SJSA1 (cell line): ENCODE data around the gene IL31RA. TPM values are rescaled to one million over a fixed set of nuclear protein-coding genes. Genes with fewer than 3 reads are reported as not detected.
A peak's percentile ranks its signal among the peaks of the same experiment; 100 is the strongest.

Experiments used
- DNase-seq, 2 experiments: peaks; one replicate each; pipeline ENCODE4 v3.0.0-alpha.2; 2015 to 2020; ENCODE audit warnings: low spot score in 2 of 2, low read depth in 1 of 2
- H3K27ac ChIP-seq: fragments of 250-450 bp; sonication (Bioruptor Pico); 2 replicates; pipeline ENCODE4 v1.5.1; 2020; ENCODE audit warnings: mild to moderate bottlenecking, moderate library complexity
- H3K27me3 ChIP-seq: fragments of 250-450 bp; sonication (Bioruptor Pico); replicated peaks from 2 replicates; pipeline ENCODE4 v1.5.1; 2020; ENCODE audit warnings: mild to moderate bottlenecking, moderate library complexity
- H3K36me3 ChIP-seq: fragments of 250-450 bp; sonication (Bioruptor Pico); 2 replicates; pipeline ENCODE4 v1.5.1; 2020; ENCODE audit warnings: mild to moderate bottlenecking
- H3K4me1 ChIP-seq: fragments of 250-450 bp; sonication (Bioruptor Pico); replicated peaks from 2 replicates; pipeline ENCODE4 v1.6.1; 2021; ENCODE audit warnings: mild to moderate bottlenecking
- H3K4me3 ChIP-seq: fragments of 250-450 bp; sonication (Bioruptor Pico); 2 replicates; pipeline ENCODE4 v1.5.1; 2020; ENCODE audit warnings: mild to moderate bottlenecking
- H3K9me3 ChIP-seq: fragments of 250-450 bp; sonication (Bioruptor Pico); replicated peaks from 2 replicates; pipeline ENCODE4 v1.5.1; 2020; ENCODE audit warnings: mild to moderate bottlenecking
- total RNA-seq: library from RNA; depleted of rRNA; stranded (reverse); fragments of >200 nt; shearing (Covaris generic); gene quantifications from 2 replicates; pipeline ENCODE4 v1.2.3, GENCODE V29; 2014

IL31RA gene
- total RNA-seq, 1 experiment from 2014 or later = 8.9 TPM

GRCh38 chr5:55899344-55899743 is 48.2 kb downstream of the IL31RA start:
- no peaks in the 10 kb centered on the region for H3K9me3 ChIP-seq
- H3K4me3 ChIP-seq = no peak overlapping the region
- peaks cover 48% of the 10 kb centered on the region for H3K4me1 ChIP-seq
- no peaks in the 10 kb centered on the region for H3K27me3 ChIP-seq
- DNase-seq = no peak
- no peak overlapping the region for H3K27ac ChIP-seq
- H3K36me3 ChIP-seq = no peaks in the 10 kb centered on the region

DNA sequence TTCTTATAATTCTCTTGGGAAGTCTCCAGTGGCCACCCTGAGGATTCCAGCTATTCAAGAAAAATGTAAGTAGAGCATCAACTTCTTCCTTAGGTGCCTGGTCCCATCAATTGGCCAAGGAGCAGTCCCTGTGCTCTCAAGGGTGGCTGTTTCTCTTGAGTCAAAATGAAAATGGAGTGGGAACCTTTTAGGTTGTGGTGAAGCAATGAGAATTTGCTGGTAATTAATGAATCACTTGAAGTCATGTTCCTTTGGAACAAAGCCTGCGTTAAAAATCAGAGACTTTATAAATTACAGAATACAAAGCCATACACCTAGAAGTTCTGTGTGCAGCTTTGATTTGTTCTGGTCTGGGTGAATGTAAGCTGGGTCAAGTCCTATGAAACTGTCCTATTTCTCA is 48.9 kb downstream of the IL31RA start:
- Histone ChIP-seq H3K4me1 (peaks cover 45% of the 10 kb centered on the region), H3K4me3 (no peak overlapping the region), H3K36me3 (no peaks in the 10 kb centered on the region), H3K9me3 (no peaks in the 10 kb centered on the region), H3K27ac (no peak overlapping the region), H3K27me3 (no peaks in the 10 kb centered on the region)
- no peak for DNase-seq

DNA sequence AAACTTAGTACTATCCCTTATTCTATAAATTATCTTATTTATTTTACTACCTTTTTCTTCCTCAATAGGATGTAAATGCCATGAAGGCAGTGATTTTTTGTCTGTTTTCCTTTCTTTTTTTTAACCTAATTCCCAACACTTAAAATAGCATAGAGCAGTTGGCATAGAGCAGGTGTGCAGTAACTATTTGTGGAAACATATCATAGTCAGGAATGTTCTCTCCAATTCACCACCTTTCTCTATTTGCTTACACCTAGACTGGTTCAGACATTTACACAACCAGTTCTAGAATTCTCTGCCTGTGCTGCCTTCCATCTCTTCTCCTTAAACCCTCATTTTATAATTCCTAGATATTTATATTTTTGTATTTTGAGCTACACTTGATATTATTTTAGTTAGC is 49.6 kb downstream of the IL31RA start:
- H3K4me3 ChIP-seq = no peak overlapping the region
- no peaks in the 10 kb centered on the region for H3K27me3 ChIP-seq
- peaks cover 38% of the 10 kb centered on the region for H3K4me1 ChIP-seq
- H3K27ac ChIP-seq = no peak overlapping the region
- H3K9me3 ChIP-seq = no peaks in the 10 kb centered on the region
- no peaks in the 10 kb centered on the region for H3K36me3 ChIP-seq
- no peak for DNase-seq

DNA sequence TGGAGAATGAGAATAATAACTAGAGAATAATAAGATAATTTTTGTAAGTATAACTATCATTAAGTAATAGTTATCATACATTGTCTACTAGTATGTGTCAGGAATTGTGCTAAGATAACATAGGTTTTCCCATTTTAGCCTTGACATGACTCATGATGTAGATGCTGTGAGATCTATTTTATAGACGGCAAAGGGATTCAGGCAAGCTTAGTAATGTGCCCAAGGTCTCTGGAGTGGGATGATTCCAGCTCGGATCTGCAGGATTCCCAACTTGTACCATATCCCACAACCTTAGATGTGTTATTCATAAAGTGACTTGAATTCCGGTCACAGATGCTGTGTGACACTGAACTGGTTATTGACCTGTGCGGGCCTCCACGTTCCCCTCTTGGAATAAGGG is 51.5 kb downstream of the IL31RA start:
- no peak for DNase-seq
- no peaks in the 10 kb centered on the region for H3K9me3 ChIP-seq
- no peaks in the 10 kb centered on the region for H3K36me3 ChIP-seq
- no peak overlapping the region for H3K27ac ChIP-seq
- no peak overlapping the region for H3K4me3 ChIP-seq
- H3K4me1 ChIP-seq = peaks cover 27% of the 10 kb centered on the region
- no peaks in the 10 kb centered on the region for H3K27me3 ChIP-seq

- no peaks in the 10 kb centered on the region for H3K36me3 ChIP-seq
- no peak overlapping the region for H3K27ac ChIP-seq
- DNase-seq = peak; percentile 63 to 83
- H3K27me3 ChIP-seq = no peaks in the 10 kb centered on the region
- H3K4me1 ChIP-seq = peaks cover 23% of the 10 kb centered on the region
- H3K4me3 ChIP-seq = no peak overlapping the region
- no peaks in the 10 kb centered on the region for H3K9me3 ChIP-seq
These were observed 52.1 kb downstream of the IL31RA start for GRCh38 chr5:55903121-55903701.

DNA sequence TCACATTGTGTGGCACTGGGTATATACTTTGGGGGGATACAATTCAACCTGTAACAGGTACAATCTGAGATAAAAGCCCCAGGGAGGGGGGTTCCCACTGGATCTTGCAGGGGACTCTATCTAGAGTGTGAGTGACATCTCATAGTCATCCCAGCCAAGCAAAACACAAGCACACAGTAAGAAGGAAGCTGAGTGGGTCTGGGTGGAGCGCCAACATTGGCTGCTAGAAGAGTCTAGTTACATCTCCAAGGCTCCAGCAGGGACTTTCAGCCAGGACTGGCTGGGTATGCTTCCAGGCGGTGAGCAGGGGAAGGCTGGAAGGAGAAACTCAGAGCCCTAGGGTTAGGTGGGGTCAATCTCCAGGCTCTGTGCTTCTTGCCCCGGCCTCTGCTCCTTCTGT is 53.0 kb downstream of the IL31RA start:
- Histone ChIP-seq H3K4me1 (peaks cover 21% of the 10 kb centered on the region), H3K36me3 (no peaks in the 10 kb centered on the region), H3K27ac (no peak overlapping the region), H3K9me3 (no peaks in the 10 kb centered on the region), H3K4me3 (no peak overlapping the region), H3K27me3 (no peaks in the 10 kb centered on the region)
- no peak for DNase-seq

- no peak for DNase-seq
- H3K4me1 ChIP-seq = peaks cover 13% of the 10 kb centered on the region
- no peaks in the 10 kb centered on the region for H3K36me3 ChIP-seq
- no peak overlapping the region for H3K4me3 ChIP-seq
- H3K9me3 ChIP-seq = no peaks in the 10 kb centered on the region
- no peaks in the 10 kb centered on the region for H3K27me3 ChIP-seq
- H3K27ac ChIP-seq = no peak overlapping the region
These were observed 54.1 kb downstream of the IL31RA start for GRCh38 chr5:55905251-55905650.

- H3K36me3 ChIP-seq = no peaks in the 10 kb centered on the region
- no peaks in the 10 kb centered on the region for H3K27me3 ChIP-seq
- H3K4me1 ChIP-seq = peaks cover 11% of the 10 kb centered on the region
- no peak overlapping the region for H3K4me3 ChIP-seq
- no peak overlapping the region for H3K27ac ChIP-seq
- DNase-seq = no peak
- no peaks in the 10 kb centered on the region for H3K9me3 ChIP-seq
These were observed 56.8 kb downstream of the IL31RA start for GRCh38 chr5:55907927-55908326.

DNA sequence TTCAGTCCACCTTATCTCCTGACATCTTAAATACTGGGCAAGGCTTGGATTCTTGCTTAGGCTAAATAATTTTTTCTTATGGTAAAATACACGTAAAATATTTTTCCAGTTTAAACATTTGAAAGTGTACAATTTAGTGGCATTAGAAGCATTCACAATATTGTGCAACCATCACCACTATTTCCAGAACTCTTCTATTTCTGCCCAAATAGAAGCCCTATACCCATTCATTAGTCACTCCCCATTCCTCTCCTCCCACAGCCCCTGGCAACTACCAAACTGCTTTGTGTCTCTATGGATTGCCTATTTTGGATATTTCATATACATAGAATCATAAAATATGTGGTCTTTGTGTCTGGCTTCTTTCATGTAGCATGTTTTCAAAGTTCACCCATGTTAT is 57.6 kb downstream of the IL31RA start:
- DNase-seq = no peak
- no peak overlapping the region for H3K4me3 ChIP-seq
- no peaks in the 10 kb centered on the region for H3K9me3 ChIP-seq
- no peaks in the 10 kb centered on the region for H3K27me3 ChIP-seq
- H3K36me3 ChIP-seq = no peaks in the 10 kb centered on the region
- peaks cover 2% of the 10 kb centered on the region for H3K4me1 ChIP-seq
- H3K27ac ChIP-seq = no peak overlapping the region

DNA sequence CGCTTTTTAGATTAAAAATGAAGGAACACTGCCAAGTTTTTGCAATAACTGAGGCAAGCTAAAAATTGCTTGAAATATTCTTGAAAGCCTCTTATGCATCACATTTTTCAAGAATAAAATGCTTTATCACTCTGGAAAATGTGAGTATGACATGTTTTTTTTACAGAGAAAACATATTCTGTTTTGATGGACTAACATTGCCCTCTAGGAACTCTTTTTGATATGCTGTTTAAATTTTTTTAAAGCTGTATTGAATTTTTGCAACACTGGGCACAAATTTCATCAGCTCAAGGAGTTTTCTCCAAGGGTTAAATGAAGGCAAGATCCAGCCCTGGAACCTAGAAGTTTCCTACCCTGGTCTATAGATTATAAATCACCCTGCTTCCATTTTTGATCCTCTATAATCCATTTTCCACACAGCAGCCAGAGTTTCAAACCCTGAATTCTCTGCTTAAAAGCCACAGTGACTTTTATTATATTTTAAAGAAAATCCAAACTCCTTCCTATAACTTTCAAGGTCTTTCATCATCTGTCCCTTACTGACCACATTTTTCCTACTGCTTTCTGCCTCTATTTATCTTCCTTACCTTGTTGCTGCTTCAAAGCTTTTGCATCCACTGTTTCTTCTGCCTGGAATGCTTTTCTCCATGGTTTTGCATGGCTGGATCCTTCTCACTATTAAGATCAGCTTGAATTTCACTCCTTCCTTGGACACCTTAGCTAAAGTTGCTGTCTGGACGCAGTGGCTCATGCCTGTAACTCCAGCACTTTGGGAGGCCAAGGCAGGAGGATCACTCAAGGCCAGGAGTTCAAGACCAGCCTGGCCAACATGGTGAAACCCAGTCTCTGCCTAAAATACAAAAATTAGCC is 60.9 kb downstream of the IL31RA start:
- Histone ChIP-seq H3K36me3 (no peaks in the 10 kb centered on the region), H3K27ac (no peak overlapping the region), H3K4me3 (no peak overlapping the region), H3K27me3 (no peaks in the 10 kb centered on the region), H3K9me3 (no peaks in the 10 kb centered on the region), H3K4me1 (no peaks in the 10 kb centered on the region)
- no peak for DNase-seq

DNA sequence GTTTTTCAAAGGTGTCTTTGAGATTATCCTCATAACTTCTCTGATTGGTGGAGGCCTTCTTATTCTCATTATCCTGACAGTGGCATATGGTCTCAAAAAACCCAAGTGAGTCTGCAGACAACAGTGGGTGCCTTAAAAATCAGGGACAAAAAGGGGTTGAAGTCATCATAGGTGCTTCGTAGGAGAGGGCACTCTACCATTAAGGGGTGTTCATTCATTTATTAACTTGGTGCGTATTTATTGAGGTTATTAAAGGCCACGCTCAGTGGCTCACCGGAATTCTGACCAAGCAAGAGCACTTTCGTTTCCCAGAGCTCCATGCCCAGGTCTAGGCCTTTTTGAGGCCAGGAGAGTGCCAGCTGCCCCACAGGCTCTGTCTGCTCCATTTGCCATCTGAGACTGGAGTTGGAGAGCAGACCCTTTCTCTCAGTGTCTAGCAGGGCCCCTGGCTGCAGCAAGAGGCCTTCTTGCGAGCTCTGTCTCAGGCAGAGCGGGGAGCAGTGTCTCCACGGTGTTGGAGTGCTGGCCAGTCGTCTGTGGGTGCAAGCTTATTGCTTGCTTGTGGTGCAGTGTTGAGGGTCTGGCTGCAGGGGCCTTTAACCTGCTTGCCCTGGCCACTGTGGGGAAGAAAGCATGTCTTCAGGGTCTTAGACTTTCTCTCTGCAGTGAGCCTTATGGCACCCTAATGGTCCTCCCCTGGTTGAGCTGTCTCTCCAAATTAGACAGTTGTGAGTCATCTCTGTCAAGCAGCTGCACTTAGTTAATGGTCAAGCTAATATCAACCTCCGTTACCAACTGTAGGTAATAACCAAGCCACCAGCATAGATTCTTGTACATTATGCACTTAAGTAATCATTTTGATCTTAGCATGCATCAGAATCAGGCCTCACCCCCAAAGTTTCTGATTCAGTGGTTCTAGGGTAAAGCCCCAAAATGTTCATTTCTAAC is 62.6 kb downstream of the IL31RA start:
- no peaks in the 10 kb centered on the region for H3K36me3 ChIP-seq
- H3K9me3 ChIP-seq = no peaks in the 10 kb centered on the region
- no peaks in the 10 kb centered on the region for H3K4me1 ChIP-seq
- H3K27me3 ChIP-seq = no peaks in the 10 kb centered on the region
- no peak overlapping the region for H3K4me3 ChIP-seq
- no peak for DNase-seq
- no peak overlapping the region for H3K27ac ChIP-seq

DNA sequence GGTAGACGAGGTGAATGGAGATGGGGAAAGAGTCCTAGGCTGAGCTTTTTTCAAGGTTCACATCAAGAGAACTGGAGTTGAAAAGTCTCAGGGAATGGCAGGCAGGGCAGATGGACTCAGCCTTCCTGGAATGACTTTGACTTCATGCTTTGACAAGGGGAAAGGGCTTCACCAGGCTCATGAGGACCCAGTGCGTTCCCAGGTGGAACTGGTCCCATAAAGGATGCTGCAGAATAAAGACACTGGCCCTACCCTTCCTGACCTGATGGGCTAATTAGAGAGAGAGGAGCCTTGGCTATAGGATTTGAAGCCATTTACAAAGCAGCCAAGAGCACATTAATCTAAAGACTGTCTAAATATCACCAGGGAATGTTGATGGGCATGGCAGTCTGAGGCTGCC is 63.8 kb downstream of the IL31RA start:
- no peak for DNase-seq
- Histone ChIP-seq H3K36me3 (no peaks in the 10 kb centered on the region), H3K9me3 (no peaks in the 10 kb centered on the region), H3K27ac (no peak overlapping the region), H3K4me1 (no peaks in the 10 kb centered on the region), H3K4me3 (no peak overlapping the region), H3K27me3 (no peaks in the 10 kb centered on the region)

- Histone ChIP-seq H3K4me1 (no peaks in the 10 kb centered on the region), H3K27me3 (no peaks in the 10 kb centered on the region), H3K4me3 (no peak overlapping the region), H3K36me3 (no peaks in the 10 kb centered on the region), H3K9me3 (no peaks in the 10 kb centered on the region), H3K27ac (no peak overlapping the region)
- DNase-seq = no peak
These were observed 64.6 kb downstream of the IL31RA start for GRCh38 chr5:55915783-55916182.

GRCh38 chr5:55916986-55917385 is 65.8 kb downstream of the IL31RA start:
- no peak overlapping the region for H3K4me3 ChIP-seq
- no peaks in the 10 kb centered on the region for H3K36me3 ChIP-seq
- no peaks in the 10 kb centered on the region for H3K27me3 ChIP-seq
- H3K27ac ChIP-seq = no peak overlapping the region
- no peaks in the 10 kb centered on the region for H3K4me1 ChIP-seq
- DNase-seq = peak in 1 of 2 experiments; percentile 26
- H3K9me3 ChIP-seq = no peaks in the 10 kb centered on the region
